HG02678 (cell line): ENCODE results near the gene NEUROD1.
A peak's percentile ranks its signal among the peaks of the same experiment; 100 is the strongest.

Experiments
- ATAC-seq: cut with Tn5 transposase; IDR thresholded peaks from one replicate; pipeline ENCODE4 v1.9.1; 2021; ENCODE audit warnings: mild to moderate bottlenecking, moderate library complexity; ENCODE audit not compliant: unreplicated experiment

NEUROD1 gene

DNA sequence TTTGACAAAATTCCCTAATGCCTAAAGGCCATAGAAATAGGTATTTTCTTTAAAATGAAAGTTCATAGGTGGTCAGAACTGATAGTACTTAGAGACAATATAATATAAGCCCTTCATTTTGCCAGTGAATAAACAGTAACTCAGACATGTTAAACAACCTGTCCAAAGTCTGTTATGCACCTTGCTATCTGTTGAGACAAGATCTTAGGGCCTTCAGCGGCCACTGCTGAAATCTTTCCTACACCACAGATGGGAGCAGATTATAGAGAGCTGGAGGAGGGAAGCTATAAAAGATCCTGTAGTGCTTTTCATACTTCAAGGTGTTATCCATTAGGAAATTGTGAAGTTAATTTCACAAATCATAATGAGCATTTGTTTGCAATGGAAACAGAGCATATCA is 37.2 kb downstream of the NEUROD1 start:
- no peak for ATAC-seq

DNA sequence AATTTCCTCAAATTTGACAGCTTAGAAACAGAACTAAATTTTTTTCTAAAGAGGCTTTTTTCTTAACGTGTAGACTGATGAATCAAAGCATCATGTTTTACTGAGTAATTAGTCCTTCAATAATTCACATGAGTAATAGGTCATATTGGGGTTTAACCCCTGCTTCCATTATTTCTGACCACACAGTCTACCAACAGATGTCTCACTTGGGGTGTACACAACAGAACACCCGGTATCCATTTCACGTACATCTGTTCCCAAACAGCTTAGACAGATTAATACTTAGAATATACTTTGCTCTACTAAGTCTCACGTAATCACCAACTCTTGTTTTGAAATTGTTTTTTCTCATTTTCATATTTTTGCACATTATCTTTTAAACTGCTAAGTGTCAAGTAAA is 38.2 kb downstream of the NEUROD1 start:
- ATAC-seq: no peak

GRCh38 chr2:181639686-181640085 is 40.6 kb downstream of the NEUROD1 start:
- ATAC-seq: no peak

DNA sequence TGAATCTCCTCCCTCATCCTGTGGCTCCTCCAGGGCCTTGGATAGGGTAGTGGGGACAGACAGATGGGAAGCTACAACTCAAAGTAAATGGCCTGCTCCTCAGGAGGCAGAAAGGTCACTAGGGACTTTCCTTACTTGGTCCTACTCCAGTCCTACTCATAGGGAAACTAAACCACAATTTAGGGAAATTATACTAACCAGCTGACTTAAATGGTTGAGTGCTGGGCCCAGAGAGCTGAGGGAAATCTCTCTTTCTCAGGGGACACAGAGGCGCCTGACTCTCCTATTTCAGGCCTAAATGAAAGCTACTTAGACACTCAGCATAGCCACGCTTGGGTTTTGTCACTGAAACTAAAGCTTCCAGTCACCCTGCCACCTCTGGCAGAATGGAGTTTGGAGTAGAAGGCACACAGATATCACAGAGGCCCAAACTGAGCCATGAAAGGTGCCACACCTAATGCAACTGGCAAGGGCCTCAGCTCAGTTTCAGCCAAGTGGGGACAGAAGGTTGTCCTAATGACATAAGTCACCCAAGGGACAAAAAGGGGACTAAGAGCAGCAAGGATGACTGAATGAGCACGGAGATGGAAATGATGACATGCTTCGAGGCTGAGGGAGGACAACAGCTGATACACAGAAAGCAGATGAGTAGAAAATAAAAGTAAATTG is 47.5 kb downstream of the NEUROD1 start:
- ATAC-seq: peak; percentile 86

- no peak for ATAC-seq
Observed at GRCh38 chr2:181628590-181629585, 51.4 kb downstream of the NEUROD1 start.

DNA sequence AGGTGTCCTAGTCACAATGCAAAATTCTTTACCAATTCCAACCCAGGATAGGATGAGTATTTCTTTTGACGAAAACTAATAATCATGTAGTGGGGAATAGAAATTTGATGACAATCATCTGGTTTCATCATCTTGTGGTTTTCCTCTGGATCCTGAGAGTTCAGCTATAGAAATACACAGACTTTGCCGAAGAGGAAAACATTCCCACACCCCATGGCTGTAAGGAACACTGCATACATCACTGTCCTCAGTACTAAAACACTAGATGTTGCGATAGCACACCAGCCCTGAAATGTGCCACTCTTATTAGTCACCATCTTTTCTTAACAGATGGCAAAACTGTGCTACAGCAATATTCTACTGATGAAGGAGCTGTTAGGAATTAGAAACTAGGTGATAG is 52.8 kb downstream of the NEUROD1 start:
- no peak for ATAC-seq

- ATAC-seq: no peak
Observed at GRCh38 chr2:181626671-181627070, 53.6 kb downstream of the NEUROD1 start.
